Testis (tissue), 2 donors: Measurements from ENCODE around the gene SDR39U1.
"Not testable (repeated sequence)": the region's sequence is repeated elsewhere in the genome, so short reads cannot be mapped to it uniquely, and the experiment has no call there.

Source experiments
- CTCF ChIP-seq, 3 experiments: fragments of 450-650 bp in 2 of 3; fragments of 200-600 bp in 1 of 3; sonication (generic) in 1 of 3; IDR thresholded peaks; one replicate each; pipeline ENCODE4 v1.5.1; 2016 to 2019; ENCODE audit warnings: antibody characterized with exemption in 3 of 3, mild to moderate bottlenecking in 2 of 3, moderate library complexity in 1 of 3
- POLR2A ChIP-seq: fragments of 450-650 bp; IDR thresholded peaks from one replicate; pipeline ENCODE4 v1.6.1; 2017; ENCODE audit warnings: antibody characterized with exemption, mild to moderate bottlenecking, moderate library complexity

- TF ChIP-seq CTCF (IDR thresholded peaks at IDR 0.05); POLR2A: not testable (repeated sequence)
These were observed 27.9 kb upstream of the SDR39U1 start for GRCh38 chr14:24470450-24470849.
